ENCODE data around the gene CDK2AP2. TPM values are rescaled to one million over a fixed set of nuclear protein-coding genes. Genes with fewer than 3 reads are reported as not detected.

Gene CDK2AP2
- polyA plus RNA-seq, 3 donors: 47.8 to 80.2 (median 78.5) TPM

DNA sequence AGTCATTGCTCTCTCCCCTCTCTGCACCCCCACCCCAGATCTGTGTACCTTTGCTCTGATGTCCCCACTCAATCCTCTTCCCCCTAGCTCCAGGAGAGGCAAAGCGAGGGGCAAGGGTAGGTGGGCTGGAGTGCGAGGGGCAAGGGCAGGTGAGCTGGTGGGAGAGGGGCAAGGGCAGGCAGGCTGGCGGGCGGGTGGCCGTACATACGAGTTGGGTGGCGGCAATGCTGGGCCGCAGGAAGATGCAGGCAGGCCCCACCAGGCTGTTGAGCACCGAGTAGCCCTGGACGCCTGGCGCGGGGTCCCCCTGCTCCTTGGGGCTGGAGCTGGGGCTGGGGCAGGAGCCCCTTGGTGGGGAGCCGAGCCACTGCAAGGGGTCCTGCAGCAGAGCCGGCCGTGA lies 14.4 kb upstream of the CDK2AP2 start:
- Mint-ChIP-seq H3K4me3 (no peak overlapping the region), H3K4me1 (peaks cover 3% of the 10 kb centered on the region)

DNA sequence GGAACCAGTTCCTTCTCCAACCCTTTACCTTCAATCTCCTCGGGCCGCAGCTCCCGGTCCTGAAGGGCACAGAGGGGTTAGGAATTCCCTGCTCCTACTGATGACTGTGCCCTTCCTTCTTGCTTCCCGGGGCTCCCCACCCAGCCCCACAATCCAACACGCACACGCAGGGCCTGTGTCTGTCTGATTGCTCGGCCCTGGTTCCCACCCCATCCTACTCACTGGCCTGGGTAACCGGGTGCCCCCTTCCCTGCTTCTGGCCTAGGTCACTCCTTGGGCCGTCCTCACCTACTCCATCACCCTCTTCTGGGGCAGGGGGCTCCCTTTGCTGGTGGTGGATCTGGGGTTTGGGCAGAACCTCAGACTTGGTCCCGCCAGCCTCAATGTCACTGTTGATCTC lies 14.0 kb upstream of the CDK2AP2 start:
- Mint-ChIP-seq H3K27me3 (ENCODE audit: low read depth in 3 of 3) (peaks cover 0 to 11% (median 5%) of the 10 kb centered on the region in 3 donors), H3K4me1 (peaks cover 3% of the 10 kb centered on the region), H3K9me3 (peaks cover 0 to 3% (median 0%) of the 10 kb centered on the region in 7 donors), H3K36me3 (no peaks in the 10 kb centered on the region), H3K4me3 (no peak overlapping the region), H3K27ac (no peak overlapping the region)
- Histone ChIP-seq H3K9ac (ENCODE audit: insufficient read depth, low read length, poor library complexity, severe bottlenecking) (no peak overlapping the region), H3K4me1 (ENCODE audit: control insufficient read depth in 1 of 2, insufficient read depth in 2 of 2, low read length in 2 of 2) (no peaks in the 10 kb centered on the region), H4K20me1 (ENCODE audit: insufficient read depth, low read length) (no peaks in the 10 kb centered on the region), H3K79me2 (ENCODE audit: insufficient read depth, low read length) (no peaks in the 10 kb centered on the region), H3K4me3 (replicated peaks in 1 of 3; ENCODE audit: low read depth in 2 of 3, low read length in 3 of 3) (no peak overlapping the region), H3K36me3 (replicated peaks in 1 of 2; ENCODE audit: control insufficient read depth in 1 of 2, insufficient read depth in 2 of 2, low read length in 2 of 2) (no peaks in the 10 kb centered on the region), H3K27me3 (ENCODE audit: control insufficient read depth in 2 of 2, insufficient read depth in 2 of 2, low read length in 2 of 2) (no peaks in the 10 kb centered on the region), H3K4me2 (replicated peaks; ENCODE audit: extremely low read depth, low read length, poor library complexity, severe bottlenecking) (no peak overlapping the region), H3K9me3 (replicated peaks in 1 of 2; ENCODE audit: control insufficient read depth in 1 of 2, insufficient read depth in 1 of 2, low read length in 2 of 2) (no peaks in the 10 kb centered on the region), H2AFZ (ENCODE audit: insufficient read depth, low read depth, low read length, poor library complexity, severe bottlenecking) (no peak overlapping the region), H3K27ac (ENCODE audit: low read depth in 1 of 2, low read length in 2 of 2) (no peak overlapping the region)
- intact Hi-C loops (cut with micrococcal nuclease): no loop called here
- TF ChIP-seq, protein P1, sequence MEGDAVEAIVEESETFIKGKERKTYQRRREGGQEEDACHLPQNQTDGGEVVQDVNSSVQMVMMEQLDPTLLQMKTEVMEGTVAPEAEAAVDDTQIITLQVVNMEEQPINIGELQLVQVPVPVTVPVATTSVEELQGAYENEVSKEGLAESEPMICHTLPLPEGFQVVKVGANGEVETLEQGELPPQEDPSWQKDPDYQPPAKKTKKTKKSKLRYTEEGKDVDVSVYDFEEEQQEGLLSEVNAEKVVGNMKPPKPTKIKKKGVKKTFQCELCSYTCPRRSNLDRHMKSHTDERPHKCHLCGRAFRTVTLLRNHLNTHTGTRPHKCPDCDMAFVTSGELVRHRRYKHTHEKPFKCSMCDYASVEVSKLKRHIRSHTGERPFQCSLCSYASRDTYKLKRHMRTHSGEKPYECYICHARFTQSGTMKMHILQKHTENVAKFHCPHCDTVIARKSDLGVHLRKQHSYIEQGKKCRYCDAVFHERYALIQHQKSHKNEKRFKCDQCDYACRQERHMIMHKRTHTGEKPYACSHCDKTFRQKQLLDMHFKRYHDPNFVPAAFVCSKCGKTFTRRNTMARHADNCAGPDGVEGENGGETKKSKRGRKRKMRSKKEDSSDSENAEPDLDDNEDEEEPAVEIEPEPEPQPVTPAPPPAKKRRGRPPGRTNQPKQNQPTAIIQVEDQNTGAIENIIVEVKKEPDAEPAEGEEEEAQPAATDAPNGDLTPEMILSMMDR (IDR thresholded peaks at IDR 0.05): no peak
- 89% methylated on average over 8 of the region's 10 CpGs for WGBS (ENCODE audit: insufficient coverage)
- DNase-seq: no peak

More for the DNA sequence above, 14.4 kb upstream of the CDK2AP2 start:
- Histone ChIP-seq H3K9me3 (replicated peaks in 1 of 2; ENCODE audit: control insufficient read depth in 1 of 2, insufficient read depth in 1 of 2, low read length in 2 of 2) (no peaks in the 10 kb centered on the region), H3K27me3 (ENCODE audit: control insufficient read depth in 2 of 2, insufficient read depth in 2 of 2, low read length in 2 of 2) (no peaks in the 10 kb centered on the region), H3K4me2 (replicated peaks; ENCODE audit: extremely low read depth, low read length, poor library complexity, severe bottlenecking) (no peak overlapping the region), H3K4me1 (ENCODE audit: control insufficient read depth in 1 of 2, insufficient read depth in 2 of 2, low read length in 2 of 2) (no peaks in the 10 kb centered on the region), H3K9ac (ENCODE audit: insufficient read depth, low read length, poor library complexity, severe bottlenecking) (no peak overlapping the region), H3K27ac (ENCODE audit: low read depth in 1 of 2, low read length in 2 of 2) (no peak overlapping the region), H3K36me3 (replicated peaks in 1 of 2; ENCODE audit: control insufficient read depth in 1 of 2, insufficient read depth in 2 of 2, low read length in 2 of 2) (no peaks in the 10 kb centered on the region), H3K79me2 (ENCODE audit: insufficient read depth, low read length) (no peaks in the 10 kb centered on the region), H2AFZ (ENCODE audit: insufficient read depth, low read depth, low read length, poor library complexity, severe bottlenecking) (no peak overlapping the region), H4K20me1 (ENCODE audit: insufficient read depth, low read length) (no peaks in the 10 kb centered on the region), H3K4me3 (replicated peaks in 1 of 3; ENCODE audit: low read depth in 2 of 3, low read length in 3 of 3) (no peak overlapping the region)
- peaks cover 0 to 4% (median 3%) of the 10 kb centered on the region in 7 donors for H3K9me3 Mint-ChIP-seq
- peaks cover 0 to 11% (median 5%) of the 10 kb centered on the region in 3 donors for H3K27me3 Mint-ChIP-seq (ENCODE audit: low read depth in 3 of 3)
- H3K36me3 Mint-ChIP-seq: no peaks in the 10 kb centered on the region
- 95% methylated on average over 10 of the region's 15 CpGs for WGBS (ENCODE audit: insufficient coverage)
- intact Hi-C loops (cut with micrococcal nuclease): no loop called here
- TF ChIP-seq, protein P1 (IDR thresholded peaks at IDR 0.05): no peak
- DNase-seq: no peak
- no peak overlapping the region for H3K27ac Mint-ChIP-seq

Data from CD14-positive monocyte (primary cell).